Heart left ventricle (tissue), 16 donors: ENCODE data around the gene ARHGAP12. TPM values are rescaled to one million over a fixed set of nuclear protein-coding genes. Genes with fewer than 3 reads are reported as not detected.
A peak's percentile ranks its signal among the peaks of the same experiment; 100 is the strongest.

ENCODE experiments used
- ATAC-seq, 4 donors: fragments of 200-7000 bp; cut with Tn5 transposase; one replicate each; pipeline ENCODE4 v1.9.1; 2020 to 2022; ENCODE audit warnings: moderate library complexity in 4 of 4, mild to moderate bottlenecking in 3 of 4, moderate number of reproducible peaks in 1 of 4
- DNase-seq, 5 donors: peaks; one replicate each; pipeline ENCODE4 v3.0.0-alpha.2; 2020
- H3K27ac ChIP-seq, 12 donors: fragments of 200-600 bp; sonication (generic) in 4 of 12; one replicate each; pipeline versions ENCODE4 v1.5.0 to v1.8.0; 2016 to 2022; ENCODE audit warnings: mild to moderate bottlenecking in 2 of 12
- H3K27me3 ChIP-seq, 9 donors: fragments of 200-600 bp; sonication (generic) in 2 of 9; one replicate each; pipeline versions ENCODE4 v1.5.1 to v1.8.0; 2016 to 2022; ENCODE audit warnings: mild to moderate bottlenecking in 3 of 9
- H3K36me3 ChIP-seq, 9 donors: fragments of 200-600 bp; sonication (generic) in 2 of 9; one replicate each; pipeline versions ENCODE4 v1.5.0 to v1.8.0; 2018 to 2022; ENCODE audit warnings: mild to moderate bottlenecking in 2 of 9
- H3K4me1 ChIP-seq, 12 donors: fragments of 200-600 bp; sonication (generic) in 4 of 12; one replicate each; pipeline versions ENCODE4 v1.5.0 to v1.8.0; 2016 to 2022; ENCODE audit warnings: mild to moderate bottlenecking in 3 of 12
- H3K4me3 ChIP-seq, 12 donors: fragments of 200-600 bp; sonication (generic) in 4 of 12; one replicate each; pipeline versions ENCODE4 v1.5.0 to v1.8.0; 2017 to 2022; ENCODE audit warnings: mild to moderate bottlenecking in 9 of 12, moderate library complexity in 4 of 12
- H3K9me3 ChIP-seq, 12 donors: fragments of 200-600 bp; sonication (generic) in 4 of 12; one replicate each; pipeline versions ENCODE4 v1.5.0 to v1.8.0; 2016 to 2022; ENCODE audit warnings: mild to moderate bottlenecking in 1 of 12
- CTCF ChIP-seq, 12 donors: fragments of 200-600 bp; sonication (generic) in 4 of 12; IDR thresholded peaks; one replicate each; pipeline versions ENCODE4 v1.5.0 to v1.8.0; 2018 to 2022; ENCODE audit warnings: antibody characterized with exemption in 12 of 12, mild to moderate bottlenecking in 5 of 12
- POLR2A ChIP-seq, 2 donors: fragments of 450-650 bp; IDR thresholded peaks; one replicate each; pipeline ENCODE4 v1.6.1; 2017; ENCODE audit warnings: antibody characterized with exemption in 2 of 2, mild to moderate bottlenecking in 2 of 2, moderate library complexity in 2 of 2
- WGBS, 4 donors: extraction: QIAGEN DNeasy Blood & Tissue Kit in 2 of 4; methylation state at CpG; one replicate each; pipeline versions ENCODE4 v1.1.5 to v1.1.7; 2013 to 2018; 5-methylcytosine and 5-hydroxymethylcytosine counted together
- intact Hi-C, 10 donors: fragments of 100-400 bp; cut with DNase I; formaldehyde crosslinking; loops; one replicate each; pipeline versions ENCODE4 v1.11.1 to v1.14.2; 2022
- polyA plus RNA-seq, 2 donors: library from polyadenylated mRNA; stranded (reverse); fragments of 200-250 nt; gene quantifications; one replicate each; pipeline ENCODE4 v1.2.3, GENCODE V29; 2013
- total RNA-seq, 9 donors: library from RNA; depleted of rRNA in 2 of 9; stranded (reverse); fragments of >200 nt in 2 of 9; fragmentation: NEBNext Ultra II Directional in 3 of 9; extraction: Animal tissue kit (Norgen Biotek cat#: 25700) in 3 of 9; gene quantifications; one replicate each; pipeline versions ENCODE4 v1.1.0 to v1.2.4, GENCODE V29; 2016 to 2023
- donor health status: ischemic (EF 13 %, LVEDD 7.1; RV severe dilation, severe dysfunction).
- donor health status: healthy with polysubstance abuse.
- donor health status: DM: no; HTN: yes; CAD: no.
- donor health status: DM: no; HTN: no; CAD: no.
- donor health status: ischemic (EF 25% LVEDD 6.9; RV normal size, moderate dysfunction).
- donor health status: ischemic (EF 25% LVEDD 5.7; RV mildly dilated, moderate dysfunction).
- donor health status: healthy.
- donor health status: DM: yes; HTN: yes; CAD: no.
- donor health status: ischemic (EF 35%, LVEDD 5.7; RV mildly dilated, moderate dysfunction).
- donor health status: nonischemic (EF 11% LVEDD 7.7; RV severe dilation, severe dysfunction).
- donor health status: DM: yes; HTN: yes; CAD: no.
- donor health status: PGD.
- donor health status: ischemic (EF 29% LVEDD 5.4; RV normal size, mild dysfunction).
- donor health status: nonischemic (EF 23%, LVEDD 6.1; RV moderate dilation, normal function).

The ARHGAP12 gene
- total and polyA plus RNA-seq, 11 donors: 11.5 to 27.6 (median 20.1) TPM

GRCh38 chr10:31871266-31872065 is 57.2 kb downstream of the ARHGAP12 start:
- intact Hi-C loops: loop anchor here in 1 of 10 donors (10.0 kb wide), 1 partner anchor 53 kb away; the partner anchor contains the start of gene ARHGAP12
- DNase-seq (no peak), ATAC-seq (no peak)
- H3K4me1 ChIP-seq: peaks cover 0 to 28% (median 13%) of the 10 kb centered on the region in 12 donors
- no peak for TF ChIP-seq CTCF (IDR thresholded peaks at IDR 0.05)
- no peak overlapping the region for H3K27ac ChIP-seq
- no peaks in the 10 kb centered on the region for H3K36me3 ChIP-seq
- no peaks in the 10 kb centered on the region for H3K9me3 ChIP-seq
- 60 to 73% (median 68%) methylated on average over 7 of the region's 7 CpGs for WGBS, 4 donors
- H3K4me3 ChIP-seq: no peak overlapping the region
- no peaks in the 10 kb centered on the region for H3K27me3 ChIP-seq

- ATAC-seq (no peak), DNase-seq (no peak)
- Histone ChIP-seq H3K27me3 (no peaks in the 10 kb centered on the region), H3K4me1 (peaks cover 0 to 47% (median 28%) of the 10 kb centered on the region in 12 donors), H3K9me3 (no peaks in the 10 kb centered on the region), H3K36me3 (no peaks in the 10 kb centered on the region), H3K27ac (no peak overlapping the region), H3K4me3 (no peak overlapping the region)
- WGBS, 4 donors: 97 to 99% (median 98%) methylated on average over 3 of the region's 3 CpGs
- intact Hi-C loops: loop anchor here in 5 of 10 donors (10.0 kb wide), 5 partner anchors 57 to 347 kb away; partner anchors contain the start of gene ARHGAP12 (in 1 of the 5)
- TF ChIP-seq POLR2A (IDR thresholded peaks at IDR 0.05) (no peak), CTCF (IDR thresholded peaks at IDR 0.05) (no peak)
Observed at GRCh38 chr10:31867646-31868045, 61.0 kb downstream of the ARHGAP12 start.

- no peak for ATAC-seq
- Histone ChIP-seq H3K27ac (peak overlapping the region in 1 of 12 donors; percentile 9), H3K4me3 (no peak overlapping the region), H3K4me1 (peaks cover 0 to 40% (median 21%) of the 10 kb centered on the region in 12 donors), H3K9me3 (no peaks in the 10 kb centered on the region), H3K27me3 (no peaks in the 10 kb centered on the region), H3K36me3 (peaks cover 0 to 2% (median under 1%) of the 10 kb centered on the region in 9 donors)
- no peak for DNase-seq
- 63 to 74% (median 70%) methylated on average over 4 of the region's 4 CpGs for WGBS, 4 donors
- intact Hi-C loops: loop anchor here in 5 of 10 donors (10.0 kb wide), 5 partner anchors 59 to 349 kb away; partner anchors contain the start of gene ARHGAP12 (in 1 of the 5)
- no peak for TF ChIP-seq POLR2A (IDR thresholded peaks at IDR 0.05)
- TF ChIP-seq CTCF (IDR thresholded peaks at IDR 0.05): no peak
Observed at GRCh38 chr10:31866118-31866670, 62.4 kb downstream of the ARHGAP12 start.
